Body of pancreas (tissue), 4 donors: ENCODE measurements around the gene VGLL4. TPM values are rescaled to one million over a fixed set of nuclear protein-coding genes. Genes with fewer than 3 reads are reported as not detected.

Experiments
- ATAC-seq: fragments of 150-250 bp; one replicate; pipeline ENCODE4 v1.9.1; 2016
- DNase-seq, 4 donors: peaks; one replicate each; pipeline ENCODE4 v3.0.0-alpha.2; 2019
- H3K27ac ChIP-seq, 4 donors: fragments of 200-600 bp; sonication (generic); 1 replicate in 3 of 4; 2 replicates in 1 of 4; pipeline versions ENCODE4 v1.5.1 to v1.6.1; 2016 to 2019; ENCODE audit warnings: mild to moderate bottlenecking in 1 of 4, mixed read lengths in 1 of 4, moderate library complexity in 1 of 4
- H3K27me3 ChIP-seq, 2 donors: fragments of 200-600 bp; sonication (generic); one replicate each; pipeline ENCODE4 v1.6.0; 2016; ENCODE audit warnings: mild to moderate bottlenecking in 1 of 2
- H3K36me3 ChIP-seq, 2 donors: fragments of 200-600 bp; sonication (generic); replicated peaks in 1 of 2; 2 replicates each; pipeline ENCODE4 v1.5.1; 2016; ENCODE audit warnings: low read depth in 2 of 2; ENCODE audit not compliant: insufficient read depth in 1 of 2
- H3K4me1 ChIP-seq: fragments of 200-600 bp; sonication (generic); one replicate; pipeline ENCODE4 v1.6.0; 2016
- H3K4me3 ChIP-seq, 2 donors: fragments of 200-600 bp; sonication (generic); 1 replicate in 1 of 2; 2 replicates in 1 of 2; pipeline ENCODE4 v1.5.1; 2016 to 2019
- H3K9me3 ChIP-seq, 3 donors: fragments of 200-600 bp; sonication (generic); 1 replicate in 2 of 3; 2 replicates in 1 of 3; pipeline ENCODE4 v1.5.1; 2016
- POLR2A ChIP-seq, 3 donors: fragments of 450-650 bp; IDR thresholded peaks; one replicate each; pipeline ENCODE4 v1.6.1; 2016; ENCODE audit warnings: antibody characterized with exemption in 3 of 3, mild to moderate bottlenecking in 2 of 3
- WGBS, 2 donors: methylation state at CpG; one replicate each; pipeline ENCODE4 v1.1.5; 2017; 5-methylcytosine and 5-hydroxymethylcytosine counted together
- intact Hi-C: fragments of 100-400 bp; cut with DNase I; formaldehyde crosslinking; loops from one replicate; pipeline ENCODE4 v1.15.1; 2023
- total RNA-seq, 2 donors: library from RNA; depleted of rRNA; stranded (reverse); fragments of >200 nt; gene quantifications; one replicate each; pipeline ENCODE4 v1.1.0, GENCODE V29; 2016
- TF ChIP-seq, protein P1 (sequence below), 7 experiments: fragments of 450-650 bp in 4 of 7; fragments of 200-600 bp in 3 of 7; sonication (generic) in 3 of 7; IDR thresholded peaks; one replicate each; pipeline ENCODE4 v1.5.1; 2016 to 2019; ENCODE audit warnings: antibody characterized with exemption in 7 of 7

The VGLL4 gene
- total RNA-seq, 2 donors from 2014 or later, result 66.4 to 91.0 TPM

DNA sequence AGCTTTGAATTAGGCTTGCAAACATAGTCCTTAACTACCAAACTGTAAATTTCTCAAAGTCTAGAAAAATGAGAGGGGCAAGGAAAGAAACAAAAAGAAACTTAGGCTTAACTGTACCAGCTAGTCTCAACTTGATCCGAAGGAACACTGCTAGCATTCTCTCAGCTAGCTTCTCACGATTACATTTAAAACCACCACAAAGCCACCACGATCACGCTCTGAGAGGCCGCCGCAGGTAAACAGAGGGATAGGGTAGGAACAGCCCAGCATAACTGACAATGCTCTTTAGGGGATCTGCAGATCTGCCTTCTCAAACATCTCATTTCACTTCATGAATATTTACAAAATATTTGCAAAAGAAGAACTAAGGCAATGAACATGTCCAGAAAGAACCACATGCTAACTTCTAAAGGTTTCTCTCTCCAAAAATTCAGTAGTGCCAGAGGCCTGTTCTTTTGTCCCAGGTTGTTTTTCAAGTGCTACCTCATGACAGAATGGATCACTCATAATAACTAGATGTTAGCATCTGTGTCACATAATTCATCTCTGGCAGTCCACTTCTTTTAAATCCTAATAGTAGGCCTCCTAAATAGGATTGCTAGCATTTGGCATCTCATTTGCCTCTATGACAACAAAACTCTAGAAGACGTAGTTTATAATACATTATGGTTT lies 18.9 kb downstream of the VGLL4 start:
- H3K27ac ChIP-seq, result no peak overlapping the region
- TF ChIP-seq, protein P1, sequence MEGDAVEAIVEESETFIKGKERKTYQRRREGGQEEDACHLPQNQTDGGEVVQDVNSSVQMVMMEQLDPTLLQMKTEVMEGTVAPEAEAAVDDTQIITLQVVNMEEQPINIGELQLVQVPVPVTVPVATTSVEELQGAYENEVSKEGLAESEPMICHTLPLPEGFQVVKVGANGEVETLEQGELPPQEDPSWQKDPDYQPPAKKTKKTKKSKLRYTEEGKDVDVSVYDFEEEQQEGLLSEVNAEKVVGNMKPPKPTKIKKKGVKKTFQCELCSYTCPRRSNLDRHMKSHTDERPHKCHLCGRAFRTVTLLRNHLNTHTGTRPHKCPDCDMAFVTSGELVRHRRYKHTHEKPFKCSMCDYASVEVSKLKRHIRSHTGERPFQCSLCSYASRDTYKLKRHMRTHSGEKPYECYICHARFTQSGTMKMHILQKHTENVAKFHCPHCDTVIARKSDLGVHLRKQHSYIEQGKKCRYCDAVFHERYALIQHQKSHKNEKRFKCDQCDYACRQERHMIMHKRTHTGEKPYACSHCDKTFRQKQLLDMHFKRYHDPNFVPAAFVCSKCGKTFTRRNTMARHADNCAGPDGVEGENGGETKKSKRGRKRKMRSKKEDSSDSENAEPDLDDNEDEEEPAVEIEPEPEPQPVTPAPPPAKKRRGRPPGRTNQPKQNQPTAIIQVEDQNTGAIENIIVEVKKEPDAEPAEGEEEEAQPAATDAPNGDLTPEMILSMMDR (IDR thresholded peaks at IDR 0.05), result no peak
- TF ChIP-seq POLR2A (IDR thresholded peaks at IDR 0.05), result no peak
- intact Hi-C loops, result no loop called here
- H3K36me3 ChIP-seq, result no peaks in the 10 kb centered on the region
- H3K4me1 ChIP-seq, result peaks cover 42% of the 10 kb centered on the region
- H3K27me3 ChIP-seq, result no peaks in the 10 kb centered on the region
- no peaks in the 10 kb centered on the region for H3K9me3 ChIP-seq
- no peak for DNase-seq
- WGBS, 2 donors, result 80 to 91% methylated on average over 7 of the region's 7 CpGs
- no peak overlapping the region for H3K4me3 ChIP-seq
- no peak for ATAC-seq

DNA sequence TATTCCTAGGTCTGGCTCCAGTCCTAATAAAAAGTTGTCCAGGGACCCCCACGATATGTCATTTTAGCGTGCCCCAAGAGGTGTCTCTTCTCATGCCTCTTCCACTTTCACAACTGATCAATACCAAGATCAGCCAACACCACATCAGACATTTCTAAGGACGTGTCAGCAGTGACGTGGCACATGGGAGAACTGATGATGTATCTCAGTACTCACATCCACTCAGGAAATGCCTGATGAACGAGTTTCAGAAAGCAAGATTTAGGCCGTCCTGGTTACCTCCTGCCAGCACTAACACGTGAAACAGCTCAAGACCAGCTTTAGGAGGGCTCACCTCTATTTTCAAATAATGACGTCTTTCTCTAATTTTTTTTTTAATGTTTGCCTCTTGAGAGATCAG lies 19.6 kb downstream of the VGLL4 start:
- intact Hi-C loops, result no loop called here
- Histone ChIP-seq H3K4me3 (no peak overlapping the region), H3K27me3 (no peaks in the 10 kb centered on the region), H3K4me1 (peaks cover 48% of the 10 kb centered on the region), H3K9me3 (no peaks in the 10 kb centered on the region), H3K36me3 (no peaks in the 10 kb centered on the region), H3K27ac (no peak overlapping the region)
- DNase-seq (no peak), ATAC-seq (no peak)
- 72 to 90% methylated on average over 8 of the region's 8 CpGs for WGBS, 2 donors
- TF ChIP-seq, protein P1 (IDR thresholded peaks at IDR 0.05), result no peak
- TF ChIP-seq POLR2A (IDR thresholded peaks at IDR 0.05), result no peak

DNA sequence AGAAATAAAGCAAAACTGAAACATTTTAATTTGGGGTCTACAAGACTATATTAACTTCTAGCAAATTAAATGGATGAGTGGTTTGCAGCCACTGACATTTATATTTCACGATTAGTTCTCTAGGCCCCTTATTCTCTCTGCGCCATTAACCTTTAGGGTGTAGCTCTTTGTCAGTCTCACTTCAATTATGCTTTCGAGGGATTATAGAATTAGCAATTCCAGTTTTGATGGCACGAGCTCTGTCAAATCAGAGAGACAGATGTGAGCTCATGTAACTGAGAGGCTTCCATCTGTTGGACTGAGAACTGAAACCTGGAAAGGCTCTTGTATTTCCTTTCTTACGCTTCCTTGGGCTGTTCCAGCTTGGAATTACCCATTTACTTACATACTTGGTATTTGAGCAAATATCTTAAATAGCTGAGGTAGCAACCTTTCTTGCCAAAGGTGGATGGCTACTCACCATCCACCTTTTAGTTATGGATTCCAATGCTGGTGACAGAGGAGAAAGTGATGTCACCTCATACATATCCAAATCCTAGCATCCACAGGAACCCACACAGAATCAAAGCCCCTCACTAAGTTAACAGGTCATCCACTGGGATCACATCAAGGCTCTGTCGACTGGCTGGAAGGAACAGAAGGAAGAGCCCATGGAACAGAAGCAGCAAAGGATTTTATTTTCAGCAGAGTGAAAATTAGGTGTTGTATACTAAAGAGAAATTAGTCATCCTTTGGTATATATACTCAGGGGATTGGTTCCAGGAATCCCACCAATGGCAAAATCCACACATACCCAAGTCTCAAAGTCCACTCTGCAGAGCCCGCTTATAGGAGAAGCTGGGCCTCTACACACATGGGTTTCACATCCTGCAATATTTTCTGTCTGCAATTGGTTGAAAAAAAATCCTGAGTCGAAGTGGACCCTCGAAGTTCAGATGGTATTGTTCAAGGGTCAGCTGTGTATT lies 20.8 kb downstream of the VGLL4 start:
- no peak overlapping the region for H3K27ac ChIP-seq
- no peak overlapping the region for H3K4me3 ChIP-seq
- 90% methylated on average over 9 of the region's 9 CpGs for WGBS, 2 donors
- intact Hi-C loops, result no loop called here
- TF ChIP-seq, protein P1 (IDR thresholded peaks at IDR 0.05), result no peak
- TF ChIP-seq POLR2A (IDR thresholded peaks at IDR 0.05), result no peak
- peaks cover 58% of the 10 kb centered on the region for H3K4me1 ChIP-seq
- DNase-seq, result no peak
- H3K9me3 ChIP-seq, result no peaks in the 10 kb centered on the region
- no peak for ATAC-seq
- no peaks in the 10 kb centered on the region for H3K27me3 ChIP-seq
- H3K36me3 ChIP-seq, result no peaks in the 10 kb centered on the region

DNA sequence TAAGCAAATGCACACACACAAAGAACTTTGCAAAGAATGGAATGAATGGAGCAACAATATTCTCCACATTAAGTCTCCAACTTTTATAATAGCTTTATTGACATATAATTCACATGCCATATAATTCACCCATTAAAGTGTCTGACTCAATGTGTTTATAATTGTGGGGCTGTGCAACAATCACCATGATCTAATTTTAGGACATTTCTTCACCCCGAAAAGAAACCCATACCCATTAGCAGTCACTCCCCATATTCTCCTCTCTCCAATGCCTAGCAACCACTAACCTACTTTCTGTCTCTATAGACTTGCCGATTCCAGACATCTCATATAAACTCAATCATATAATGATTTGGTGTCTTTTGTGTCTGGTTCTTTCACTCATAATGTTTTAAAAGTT lies 22.6 kb downstream of the VGLL4 start:
- DNase-seq, result no peak

More for the DNA sequence above, 22.6 kb downstream of the VGLL4 start:
- Histone ChIP-seq H3K4me3 (no peak overlapping the region), H3K36me3 (no peaks in the 10 kb centered on the region), H3K27ac (no peak overlapping the region), H3K4me1 (peaks cover 54% of the 10 kb centered on the region), H3K9me3 (no peaks in the 10 kb centered on the region), H3K27me3 (no peaks in the 10 kb centered on the region)
- 91 to 96% methylated on average over 2 of the region's 2 CpGs for WGBS, 2 donors
- intact Hi-C loops, result no loop called here
- ATAC-seq, result no peak
- TF ChIP-seq, protein P1 (IDR thresholded peaks at IDR 0.05), result no peak
- no peak for TF ChIP-seq POLR2A (IDR thresholded peaks at IDR 0.05)
